CD4-positive, alpha-beta memory T cell (primary cell): ENCODE results near the gene GRID2. TPM values are rescaled to one million over a fixed set of nuclear protein-coding genes. Genes with fewer than 3 reads are reported as not detected.

Source experiments
- CTCF ChIA-PET: fragments of 350-600 bp; sonication (Branson Sonifier 250); formaldehyde crosslinking; loops from one replicate; lab custom pipeline; 2021; ENCODE audit warnings: inconsistent platforms; ENCODE audit not compliant: partially characterized antibody; lab: Charles Lee
- POLR2A ChIA-PET: fragments of 350-600 bp; sonication (Branson Sonifier 250); formaldehyde crosslinking; loops from one replicate; lab custom pipeline; 2021; ENCODE audit not compliant: partially characterized antibody; lab: Charles Lee
- DNase-seq, 5 donors: peaks; one replicate each; pipeline versions ENCODE4 v3.0.0 to v3.0.0-alpha.2; 2020 to 2022; ENCODE audit warnings: mixed read lengths in 1 of 5
- H3K27ac ChIP-seq: one replicate; pipeline ENCODE4 v1.7.0; 2013; ENCODE audit warnings: low read depth, low read length
- H3K27me3 ChIP-seq: 2 replicates; pipeline ENCODE4 v1.7.0; 2013; ENCODE audit warnings: mild to moderate bottlenecking, low read length, moderate library complexity; ENCODE audit not compliant: insufficient read depth
- H3K36me3 ChIP-seq: 2 replicates; pipeline ENCODE4 v1.7.0; 2013; ENCODE audit warnings: mild to moderate bottlenecking, low read length, moderate library complexity; ENCODE audit not compliant: insufficient read depth
- H3K4me1 ChIP-seq: 2 replicates; pipeline ENCODE4 v1.7.0; 2013; ENCODE audit warnings: mild to moderate bottlenecking, low read length, moderate library complexity; ENCODE audit not compliant: insufficient read depth
- H3K4me3 ChIP-seq, 2 donors: one replicate each; pipeline ENCODE4 v1.7.0; 2013; ENCODE audit warnings: low read length in 2 of 2, mild to moderate bottlenecking in 1 of 2
- H3K9me3 ChIP-seq, 2 donors: one replicate each; pipeline ENCODE4 v1.7.0; 2013; ENCODE audit warnings: low read length in 2 of 2, control low read depth in 1 of 2; ENCODE audit not compliant: control insufficient read depth in 1 of 2
- H3K27ac Mint-ChIP-seq, 7 donors: one replicate each; pipeline ENCODE4 v1.8.0; 2020 to 2021; ENCODE audit warnings: mixed read lengths in 7 of 7, mild to moderate bottlenecking in 6 of 7, inconsistent platforms in 3 of 7, moderate library complexity in 3 of 7
- H3K27me3 Mint-ChIP-seq, 2 donors: one replicate each; pipeline ENCODE4 v1.8.0; 2020 to 2021; ENCODE audit warnings: mixed read lengths in 2 of 2
- H3K36me3 Mint-ChIP-seq, 2 donors: one replicate each; pipeline ENCODE4 v1.8.0; 2020 to 2021; ENCODE audit warnings: mixed read lengths in 2 of 2, inconsistent platforms in 1 of 2, mild to moderate bottlenecking in 1 of 2
- H3K4me1 Mint-ChIP-seq, 4 donors: one replicate each; pipeline ENCODE4 v1.8.0; 2020 to 2021; ENCODE audit warnings: mixed read lengths in 4 of 4, mild to moderate bottlenecking in 1 of 4
- H3K4me3 Mint-ChIP-seq, 8 donors: one replicate each; pipeline ENCODE4 v1.8.0; 2020 to 2021; ENCODE audit warnings: mixed read lengths in 8 of 8, mild to moderate bottlenecking in 7 of 8, moderate library complexity in 6 of 8, inconsistent platforms in 3 of 8
- H3K9me3 Mint-ChIP-seq, 8 donors: one replicate each; pipeline ENCODE4 v1.8.0; 2020 to 2021; ENCODE audit warnings: mixed read lengths in 8 of 8, mild to moderate bottlenecking in 5 of 8, inconsistent platforms in 3 of 8, moderate library complexity in 1 of 8
- intact Hi-C: fragments of 100-400 bp; cut with micrococcal nuclease; formaldehyde crosslinking; loops from one replicate; pipeline ENCODE4 v1.15.1; 2023
- polyA plus RNA-seq, 2 donors: library from polyadenylated mRNA; unstranded; fragments of 300-500 nt; fragmentation: Illumina TruSeq; gene quantifications; one replicate each; pipeline ENCODE4 v1.2.3, GENCODE V29; 2021
- total RNA-seq, 2 experiments: library from RNA; stranded (reverse); gene quantifications; one replicate each; pipeline ENCODE4 v1.2.3, GENCODE V29; 2021

GRID2 gene
- total and polyA plus RNA-seq, 4 experiments from 2014 or later = not detected

- H3K27ac ChIP-seq = no peak overlapping the region
- peaks cover 0 to 2% (median 0%) of the 10 kb centered on the region in 8 donors for H3K9me3 Mint-ChIP-seq
- no peak overlapping the region for H3K27ac Mint-ChIP-seq
- H3K4me1 ChIP-seq = no peaks in the 10 kb centered on the region
- no peaks in the 10 kb centered on the region for H3K9me3 ChIP-seq
- H3K4me3 ChIP-seq = no peak overlapping the region
- H3K36me3 Mint-ChIP-seq = no peaks in the 10 kb centered on the region
- no peaks in the 10 kb centered on the region for H3K27me3 ChIP-seq
- DNase-seq = no peak
- no peak overlapping the region for H3K4me3 Mint-ChIP-seq
- no peaks in the 10 kb centered on the region for H3K27me3 Mint-ChIP-seq
- ChIA-PET POLR2A (no interaction called here), CTCF (no interaction called here)
- H3K4me1 Mint-ChIP-seq = no peaks in the 10 kb centered on the region
- H3K36me3 ChIP-seq = no peaks in the 10 kb centered on the region
- intact Hi-C loops = loop anchor here (10.0 kb wide), 1 partner anchor 57 kb away; no protein-coding TSS in a partner anchor
These were observed 698.5 kb downstream of the GRID2 start for GRCh38 chr4:93002240-93002639.

GRCh38 chr4:93016350-93016749 lies 712.6 kb downstream of the GRID2 start:
- POLR2A ChIA-PET = no interaction called here
- no peaks in the 10 kb centered on the region for H3K9me3 ChIP-seq
- H3K4me1 ChIP-seq = no peaks in the 10 kb centered on the region
- intact Hi-C loops = no loop called here
- CTCF ChIA-PET = no interaction called here
- Mint-ChIP-seq H3K27me3 (no peaks in the 10 kb centered on the region), H3K4me1 (no peaks in the 10 kb centered on the region), H3K9me3 (peaks cover 0 to 11% (median 4%) of the 10 kb centered on the region in 8 donors), H3K27ac (no peak overlapping the region), H3K36me3 (no peaks in the 10 kb centered on the region), H3K4me3 (no peak overlapping the region)
- H3K27ac ChIP-seq = no peak overlapping the region
- H3K27me3 ChIP-seq = no peaks in the 10 kb centered on the region
- H3K4me3 ChIP-seq = no peak overlapping the region
- DNase-seq = no peak
- H3K36me3 ChIP-seq = no peaks in the 10 kb centered on the region

GRCh38 chr4:93018243-93018642 lies 714.5 kb downstream of the GRID2 start:
- H3K27me3 Mint-ChIP-seq = no peaks in the 10 kb centered on the region
- H3K36me3 Mint-ChIP-seq = no peaks in the 10 kb centered on the region
- intact Hi-C loops = no loop called here
- no peak overlapping the region for H3K4me3 ChIP-seq
- H3K9me3 ChIP-seq = no peaks in the 10 kb centered on the region
- H3K36me3 ChIP-seq = no peaks in the 10 kb centered on the region
- peaks cover 0 to 9% (median 3%) of the 10 kb centered on the region in 8 donors for H3K9me3 Mint-ChIP-seq
- no peaks in the 10 kb centered on the region for H3K4me1 ChIP-seq
- H3K27ac Mint-ChIP-seq = no peak overlapping the region
- no peak overlapping the region for H3K4me3 Mint-ChIP-seq
- ChIA-PET CTCF (no interaction called here), POLR2A (no interaction called here)
- no peak for DNase-seq
- no peak overlapping the region for H3K27ac ChIP-seq
- H3K4me1 Mint-ChIP-seq = no peaks in the 10 kb centered on the region
- no peaks in the 10 kb centered on the region for H3K27me3 ChIP-seq

- Mint-ChIP-seq H3K36me3 (no peaks in the 10 kb centered on the region), H3K9me3 (peaks cover 0 to 9% (median 3%) of the 10 kb centered on the region in 8 donors), H3K27me3 (no peaks in the 10 kb centered on the region), H3K27ac (no peak overlapping the region), H3K4me1 (no peaks in the 10 kb centered on the region), H3K4me3 (no peak overlapping the region)
- H3K36me3 ChIP-seq = no peaks in the 10 kb centered on the region
- H3K27ac ChIP-seq = no peak overlapping the region
- H3K27me3 ChIP-seq = no peaks in the 10 kb centered on the region
- H3K4me3 ChIP-seq = no peak overlapping the region
- no peak for DNase-seq
- intact Hi-C loops = no loop called here
- no peaks in the 10 kb centered on the region for H3K4me1 ChIP-seq
- CTCF ChIA-PET = no interaction called here
- POLR2A ChIA-PET = no interaction called here
- H3K9me3 ChIP-seq = no peaks in the 10 kb centered on the region
These were observed 715.0 kb downstream of the GRID2 start for GRCh38 chr4:93018806-93019205.

- intact Hi-C loops = no loop called here
- no peak overlapping the region for H3K4me3 Mint-ChIP-seq
- no peak overlapping the region for H3K4me3 ChIP-seq
- peaks cover 0 to 20% (median 5%) of the 10 kb centered on the region in 8 donors for H3K9me3 Mint-ChIP-seq
- no peaks in the 10 kb centered on the region for H3K36me3 ChIP-seq
- no peaks in the 10 kb centered on the region for H3K4me1 ChIP-seq
- no peaks in the 10 kb centered on the region for H3K27me3 Mint-ChIP-seq
- no peak overlapping the region for H3K27ac ChIP-seq
- H3K4me1 Mint-ChIP-seq = no peaks in the 10 kb centered on the region
- no peak overlapping the region for H3K27ac Mint-ChIP-seq
- ChIA-PET POLR2A (no interaction called here), CTCF (no interaction called here)
- DNase-seq = no peak
- H3K27me3 ChIP-seq = no peaks in the 10 kb centered on the region
- no peaks in the 10 kb centered on the region for H3K36me3 Mint-ChIP-seq
- no peaks in the 10 kb centered on the region for H3K9me3 ChIP-seq
These were observed 726.0 kb downstream of the GRID2 start for GRCh38 chr4:93029769-93030168.

GRCh38 chr4:93030670-93031069 lies 726.9 kb downstream of the GRID2 start:
- Histone ChIP-seq H3K4me1 (no peaks in the 10 kb centered on the region), H3K36me3 (no peaks in the 10 kb centered on the region), H3K9me3 (no peaks in the 10 kb centered on the region), H3K27me3 (no peaks in the 10 kb centered on the region), H3K4me3 (no peak overlapping the region), H3K27ac (no peak overlapping the region)
- ChIA-PET POLR2A (no interaction called here), CTCF (no interaction called here)
- H3K27me3 Mint-ChIP-seq = no peaks in the 10 kb centered on the region
- no peaks in the 10 kb centered on the region for H3K4me1 Mint-ChIP-seq
- intact Hi-C loops = no loop called here
- no peak overlapping the region for H3K4me3 Mint-ChIP-seq
- peaks cover 0 to 20% (median 5%) of the 10 kb centered on the region in 8 donors for H3K9me3 Mint-ChIP-seq
- peak overlapping the region in 2 of 7 donors; percentile 69 to 70 for H3K27ac Mint-ChIP-seq
- H3K36me3 Mint-ChIP-seq = no peaks in the 10 kb centered on the region
- no peak for DNase-seq

GRCh38 chr4:93031431-93032098 lies 727.8 kb downstream of the GRID2 start:
- POLR2A ChIA-PET = no interaction called here
- H3K27me3 Mint-ChIP-seq = no peaks in the 10 kb centered on the region
- H3K36me3 Mint-ChIP-seq = no peaks in the 10 kb centered on the region
- no peak overlapping the region for H3K4me3 ChIP-seq
- H3K27ac Mint-ChIP-seq = no peak overlapping the region
- no peaks in the 10 kb centered on the region for H3K27me3 ChIP-seq
- no peak overlapping the region for H3K27ac ChIP-seq
- CTCF ChIA-PET = no interaction called here
- no peaks in the 10 kb centered on the region for H3K4me1 ChIP-seq
- DNase-seq = no peak
- H3K4me1 Mint-ChIP-seq = no peaks in the 10 kb centered on the region
- intact Hi-C loops = no loop called here
- no peaks in the 10 kb centered on the region for H3K36me3 ChIP-seq
- H3K9me3 ChIP-seq = no peaks in the 10 kb centered on the region
- H3K9me3 Mint-ChIP-seq = peaks cover 0 to 20% (median 5%) of the 10 kb centered on the region in 8 donors
- H3K4me3 Mint-ChIP-seq = no peak overlapping the region
